K562 (cell line): Measurements from ENCODE around the gene CCDC93.

Experiments
- ARHGAP35 ChIP-seq: fragments of 450-650 bp; IDR thresholded peaks from 2 replicates; pipeline ENCODE4 v1.6.1; 2018; ENCODE audit not compliant: partially characterized antibody
- KDM5B ChIP-seq: fragments of 200-600 bp; sonication (generic); IDR thresholded peaks from 2 replicates; pipeline ENCODE4 v1.6.1; 2012; ENCODE audit warnings: low read depth, mild to moderate bottlenecking, moderate library complexity, low read length, control low read depth, inconsistent platforms; ENCODE audit not compliant: insufficient replicate concordance
- POLR2A ChIP-seq: fragments of 450-650 bp; conservative IDR thresholded peaks from 2 replicates; pipeline ENCODE4 v1.6.1; 2016
- RAD21 ChIP-seq, 2 experiments: fragments of 250-450 bp in 1 of 2; fragments of 450-650 bp in 1 of 2; sonication (Bioruptor Pico) in 1 of 2; formaldehyde crosslinking in 1 of 2; IDR thresholded peaks in 1 of 2; conservative IDR thresholded peaks in 1 of 2; 2 replicates each; pipeline versions ENCODE4 v1.4.0 to v1.8.0; 2020 to 2022; ENCODE audit warnings: mild to moderate bottlenecking in 2 of 2, moderate library complexity in 1 of 2
- SLC30A9 ChIP-seq: fragments of 250-450 bp; sonication (Bioruptor Pico); IDR thresholded peaks from 2 replicates; pipeline ENCODE4 v1.8.0; 2022; ENCODE audit warnings: mild to moderate bottlenecking, moderate library complexity
- ZNF146 ChIP-seq: IDR thresholded peaks from one replicate; pipeline ENCODE4 v1.6.1; 2018; ENCODE audit warnings: missing compliant biosample characterization; ENCODE audit not compliant: unreplicated experiment
- TF ChIP-seq, protein P1 (sequence below), 3 experiments: IDR thresholded peaks in 2 of 3; conservative IDR thresholded peaks in 1 of 3; 2 replicates each; pipeline ENCODE4 v1.5.1; 2011 to 2012; ENCODE audit warnings: low read length in 3 of 3, mild to moderate bottlenecking in 3 of 3, control low read depth in 2 of 3, improper control_type of control experiment in 1 of 3, inconsistent platforms in 1 of 3, low read depth in 1 of 3, mixed read lengths in 1 of 3, moderate library complexity in 1 of 3; ENCODE audit not compliant: insufficient read depth in 2 of 3

DNA sequence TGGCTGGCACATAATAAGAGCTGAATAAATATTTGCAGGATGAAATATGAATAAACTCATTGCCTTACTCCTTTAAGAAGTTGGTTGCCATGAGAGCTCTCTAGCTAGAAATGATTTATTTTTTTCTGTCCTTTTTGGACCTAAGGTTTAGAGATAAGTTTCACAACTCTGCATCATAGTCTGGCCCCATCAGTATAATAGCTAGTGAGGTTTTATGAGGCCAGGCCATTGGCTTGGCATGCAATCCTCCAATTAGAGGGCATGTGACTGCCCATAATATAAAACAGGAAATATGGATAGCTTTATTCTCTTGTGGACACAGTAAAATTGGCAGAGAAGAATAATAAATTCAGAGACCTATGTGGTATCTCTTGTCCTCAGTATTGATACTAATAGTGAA, 48.2 kb upstream of the CCDC93 start:
- TF ChIP-seq SLC30A9 (no peak), RAD21 (CRISPR knock-in tag; conservative IDR thresholded peaks at IDR 0.05 in 1 of 2, IDR thresholded peaks at IDR 0.05 in 1 of 2) (no peak), POLR2A (no peak), ZNF146 (CRISPR knock-in tag) (no peak), ARHGAP35 (no peak), KDM5B (no peak)
- TF ChIP-seq, protein P1, sequence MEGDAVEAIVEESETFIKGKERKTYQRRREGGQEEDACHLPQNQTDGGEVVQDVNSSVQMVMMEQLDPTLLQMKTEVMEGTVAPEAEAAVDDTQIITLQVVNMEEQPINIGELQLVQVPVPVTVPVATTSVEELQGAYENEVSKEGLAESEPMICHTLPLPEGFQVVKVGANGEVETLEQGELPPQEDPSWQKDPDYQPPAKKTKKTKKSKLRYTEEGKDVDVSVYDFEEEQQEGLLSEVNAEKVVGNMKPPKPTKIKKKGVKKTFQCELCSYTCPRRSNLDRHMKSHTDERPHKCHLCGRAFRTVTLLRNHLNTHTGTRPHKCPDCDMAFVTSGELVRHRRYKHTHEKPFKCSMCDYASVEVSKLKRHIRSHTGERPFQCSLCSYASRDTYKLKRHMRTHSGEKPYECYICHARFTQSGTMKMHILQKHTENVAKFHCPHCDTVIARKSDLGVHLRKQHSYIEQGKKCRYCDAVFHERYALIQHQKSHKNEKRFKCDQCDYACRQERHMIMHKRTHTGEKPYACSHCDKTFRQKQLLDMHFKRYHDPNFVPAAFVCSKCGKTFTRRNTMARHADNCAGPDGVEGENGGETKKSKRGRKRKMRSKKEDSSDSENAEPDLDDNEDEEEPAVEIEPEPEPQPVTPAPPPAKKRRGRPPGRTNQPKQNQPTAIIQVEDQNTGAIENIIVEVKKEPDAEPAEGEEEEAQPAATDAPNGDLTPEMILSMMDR (IDR thresholded peaks at IDR 0.05 in 2 of 3, conservative IDR thresholded peaks at IDR 0.05 in 1 of 3; ENCODE audit: insufficient read depth in 2 of 3, low read depth in 1 of 3, low read length in 3 of 3), result no peak
